SK-N-MC (cell line): ENCODE results near the gene CLDND2.

Source experiments
- EZH2 ChIP-seq: fragments of 200-600 bp; sonication (generic); IDR thresholded peaks from one replicate; pipeline ENCODE4 v1.6.1; 2017; ENCODE audit warnings: antibody characterized with exemption
- POLR2AphosphoS5 ChIP-seq: IDR thresholded peaks from 2 replicates; pipeline ENCODE4 v1.6.1; 2012; ENCODE audit warnings: mild to moderate bottlenecking, low read depth, low read length, borderline replicate concordance

DNA sequence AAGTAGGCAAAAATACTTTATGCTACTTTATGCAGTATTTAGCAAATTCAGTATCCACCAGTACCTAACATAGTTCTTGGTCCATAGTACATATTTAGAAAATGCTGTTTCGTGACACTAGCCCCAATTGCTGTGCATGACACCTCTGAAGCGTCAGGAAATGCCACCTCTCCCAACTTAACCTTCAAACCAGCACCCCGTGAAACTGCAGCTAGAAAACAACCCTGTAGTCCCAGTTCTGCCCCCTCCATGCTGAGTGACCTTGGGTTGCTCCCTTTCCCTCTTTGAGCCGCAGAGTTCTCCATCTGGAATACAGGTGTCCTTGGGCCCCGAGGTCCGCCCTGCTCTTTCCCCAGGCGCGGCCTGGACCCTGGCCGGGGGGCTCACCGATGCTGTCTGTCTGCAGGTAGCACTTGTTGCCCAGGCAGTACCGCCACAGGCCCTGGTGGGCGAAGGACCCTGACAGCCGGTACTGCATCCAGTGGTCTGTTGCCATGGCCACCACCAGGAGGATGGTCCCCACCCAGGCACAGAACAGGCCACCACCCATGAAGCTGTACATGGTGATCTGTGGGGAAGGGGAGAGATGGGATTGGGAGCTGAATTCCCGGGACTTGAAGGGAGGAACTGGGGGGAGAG is 18.2 kb upstream of the CLDND2 start:
- TF ChIP-seq EZH2 = no peak
- TF ChIP-seq POLR2AphosphoS5 = no peak
